Aorta (tissue), 5 donors: Measurements from ENCODE around the gene TENM4. TPM values are rescaled to one million over a fixed set of nuclear protein-coding genes. Genes with fewer than 3 reads are reported as not detected.
A peak's percentile ranks its signal among the peaks of the same experiment; 100 is the strongest.

Source experiments
- ATAC-seq: fragments of 200-7000 bp; cut with Tn5 transposase; one replicate; pipeline ENCODE4 v1.9.1; 2022; ENCODE audit warnings: moderate library complexity; ENCODE audit not compliant: low FRiP score
- DNase-seq, 2 donors: peaks; one replicate each; pipeline ENCODE4 v3.0.0-alpha.2; 2020
- H3K27ac ChIP-seq, 2 donors: one replicate each; pipeline ENCODE4 v1.5.1; 2013; ENCODE audit warnings: low read length in 2 of 2, mild to moderate bottlenecking in 2 of 2, moderate library complexity in 2 of 2, control low read depth in 1 of 2, inconsistent platforms in 1 of 2, low read depth in 1 of 2
- H3K27me3 ChIP-seq, 2 donors: one replicate each; pipeline ENCODE4 v1.6.1; 2013; ENCODE audit warnings: control low read depth in 1 of 2, low read length in 1 of 2, mild to moderate bottlenecking in 1 of 2, moderate library complexity in 1 of 2; ENCODE audit not compliant: insufficient read depth in 2 of 2, control insufficient read depth in 1 of 2
- H3K36me3 ChIP-seq, 2 donors: one replicate each; pipeline ENCODE4 v1.6.1; 2013; ENCODE audit warnings: control low read depth in 1 of 2, low read length in 1 of 2, mild to moderate bottlenecking in 1 of 2; ENCODE audit not compliant: insufficient read depth in 2 of 2, control insufficient read depth in 1 of 2
- H3K4me1 ChIP-seq, 2 donors: one replicate each; pipeline ENCODE4 v1.6.1; 2013; ENCODE audit warnings: low read length in 2 of 2, control low read depth in 1 of 2, mild to moderate bottlenecking in 1 of 2, moderate library complexity in 1 of 2; ENCODE audit not compliant: insufficient read depth in 2 of 2, control insufficient read depth in 1 of 2
- H3K4me3 ChIP-seq, 2 donors: one replicate each; pipeline ENCODE4 v1.5.1; 2013; ENCODE audit warnings: low read length in 2 of 2, control low read depth in 1 of 2, mild to moderate bottlenecking in 1 of 2
- H3K9me3 ChIP-seq: one replicate; pipeline ENCODE4 v1.6.1; 2013; ENCODE audit warnings: mild to moderate bottlenecking, low read length; ENCODE audit not compliant: control insufficient read depth
- WGBS, 2 donors: extraction: QIAGEN DNeasy Blood & Tissue Kit; methylation state at CpG; one replicate each; pipeline ENCODE4 v1.1.7; 2013; 5-methylcytosine and 5-hydroxymethylcytosine counted together
- intact Hi-C, 2 donors: fragments of 100-400 bp; cut with DNase I; formaldehyde crosslinking; loops; one replicate each; pipeline versions ENCODE4 v1.14.2 to v1.15.0; 2022
- polyA plus RNA-seq, 2 donors: library from polyadenylated mRNA; stranded (reverse); fragments of 200-250 nt; gene quantifications; one replicate each; pipeline ENCODE4 v1.2.3, GENCODE V29; 2013
- total RNA-seq, 2 donors: library from RNA; stranded (reverse); fragmentation: NEBNext Ultra II Directional; extraction: Animal tissue kit (Norgen Biotek cat#: 25700); gene quantifications; one replicate each; pipeline ENCODE4 v1.2.1, GENCODE V29; 2021
- donor health status: healthy with polysubstance abuse.
- donor health status: Bipolar disorder and iron deficiency.
- donor health status: DM: no; HTN: no; CAD: no.
- donor health status: DM: no; HTN: no; CAD: no.
- donor health status: DM: yes; HTN: yes; CAD: no.

TENM4 gene
- total and polyA plus RNA-seq, 4 donors = 0.20 to 9.1 (median 2.5) TPM

DNA sequence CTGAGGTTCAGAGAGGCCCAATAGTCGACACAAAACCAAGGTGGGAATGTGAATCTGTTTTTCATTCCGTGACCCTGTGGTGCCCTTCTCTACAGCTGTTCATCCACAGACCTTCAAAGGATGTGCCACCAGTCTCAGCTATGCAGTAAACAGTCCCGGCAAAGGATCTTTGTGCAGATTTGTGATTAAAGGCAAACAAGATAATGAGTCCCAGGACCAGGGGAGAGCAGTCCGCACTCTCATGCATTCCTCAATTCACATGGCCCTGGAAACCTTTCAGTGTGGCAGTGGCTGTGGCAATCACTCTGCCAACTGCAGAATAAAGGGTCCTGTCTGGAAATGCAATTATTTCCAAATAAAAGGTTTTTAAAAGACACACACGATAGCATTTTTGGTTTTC, 418.6 kb downstream of the TENM4 start:
- Histone ChIP-seq H3K4me1 (no peaks in the 10 kb centered on the region), H3K4me3 (no peak overlapping the region), H3K27me3 (no peaks in the 10 kb centered on the region), H3K36me3 (no peaks in the 10 kb centered on the region), H3K27ac (no peak overlapping the region), H3K9me3 (no peaks in the 10 kb centered on the region)
- 63 to 71% methylated on average over 5 of the region's 5 CpGs for WGBS, 2 donors
- ATAC-seq = no peak
- DNase-seq = no peak
- intact Hi-C loops = no loop called here

DNA sequence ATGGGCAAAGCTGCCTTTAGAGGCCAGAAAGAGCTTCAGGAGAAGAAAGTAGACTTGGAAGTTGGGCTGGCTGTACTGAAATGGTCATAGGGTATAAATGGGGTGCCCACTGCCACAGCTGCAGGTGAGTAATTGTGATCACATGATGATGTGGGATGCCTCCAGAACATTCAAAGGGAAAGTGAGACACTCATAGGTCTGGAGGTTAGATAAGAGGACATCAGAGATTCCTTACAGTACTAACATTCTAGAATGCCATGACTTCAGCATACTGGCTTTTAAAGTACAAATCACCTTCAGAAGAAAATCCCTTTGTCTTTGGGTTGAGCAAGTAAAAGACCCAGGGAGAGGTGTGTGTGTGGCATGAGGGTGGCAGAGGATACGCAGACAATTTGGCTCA, 419.2 kb downstream of the TENM4 start:
- ATAC-seq (no peak), DNase-seq (no peak)
- Histone ChIP-seq H3K27me3 (no peaks in the 10 kb centered on the region), H3K9me3 (no peaks in the 10 kb centered on the region), H3K4me3 (no peak overlapping the region), H3K27ac (no peak overlapping the region), H3K36me3 (no peaks in the 10 kb centered on the region), H3K4me1 (no peaks in the 10 kb centered on the region)
- intact Hi-C loops = no loop called here
- 99 to 100% methylated on average over 1 of the region's 1 CpG for WGBS, 2 donors

DNA sequence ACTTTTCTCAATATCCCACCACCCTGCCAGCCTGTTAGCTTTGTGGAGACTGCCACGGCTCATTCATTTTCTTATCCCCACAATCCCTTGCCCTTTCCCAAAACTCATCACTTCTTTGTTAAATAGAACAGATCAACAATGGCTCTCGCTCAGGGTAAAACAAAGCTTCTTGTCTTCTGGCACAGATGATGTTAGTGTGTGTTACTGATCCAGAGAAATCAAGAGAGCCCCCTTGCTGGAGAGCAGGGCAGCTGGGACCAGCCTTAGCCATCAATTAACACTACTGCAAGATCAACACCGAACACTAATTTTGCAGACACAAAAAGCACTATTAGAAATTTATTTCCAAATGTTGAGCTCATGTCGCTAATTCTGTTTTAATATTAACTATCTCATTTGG, 420.9 kb downstream of the TENM4 start:
- WGBS, 2 donors = 83 to 91% methylated on average over 4 of the region's 4 CpGs
- H3K9me3 ChIP-seq = no peaks in the 10 kb centered on the region
- no peaks in the 10 kb centered on the region for H3K36me3 ChIP-seq
- intact Hi-C loops = no loop called here
- H3K27me3 ChIP-seq = no peaks in the 10 kb centered on the region
- H3K27ac ChIP-seq = no peak overlapping the region
- no peak overlapping the region for H3K4me3 ChIP-seq
- no peak for ATAC-seq
- no peak for DNase-seq
- H3K4me1 ChIP-seq = no peaks in the 10 kb centered on the region

DNA sequence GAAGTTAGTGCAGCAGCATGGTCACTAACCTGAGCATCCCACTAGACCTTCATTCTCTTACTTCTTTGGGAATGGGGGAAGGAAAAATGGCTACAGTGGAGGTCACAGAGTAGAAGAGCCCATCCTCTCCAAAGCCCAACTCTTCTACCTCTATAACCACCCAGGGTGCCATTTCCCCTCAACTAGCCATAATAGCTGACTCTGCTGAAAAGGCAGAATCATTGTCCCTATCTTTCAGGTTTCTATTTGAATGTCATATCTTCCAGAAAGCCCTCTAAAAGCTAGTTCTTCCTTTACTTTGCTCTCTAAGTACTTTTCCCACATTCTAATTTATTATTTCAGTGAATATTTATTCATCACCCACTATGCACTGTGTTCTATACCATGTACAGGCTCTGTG, 421.6 kb downstream of the TENM4 start:
- Histone ChIP-seq H3K9me3 (no peaks in the 10 kb centered on the region), H3K4me1 (no peaks in the 10 kb centered on the region), H3K36me3 (no peaks in the 10 kb centered on the region), H3K27me3 (no peaks in the 10 kb centered on the region), H3K27ac (no peak overlapping the region), H3K4me3 (no peak overlapping the region)
- DNase-seq (no peak), ATAC-seq (no peak)
- intact Hi-C loops = no loop called here

DNA sequence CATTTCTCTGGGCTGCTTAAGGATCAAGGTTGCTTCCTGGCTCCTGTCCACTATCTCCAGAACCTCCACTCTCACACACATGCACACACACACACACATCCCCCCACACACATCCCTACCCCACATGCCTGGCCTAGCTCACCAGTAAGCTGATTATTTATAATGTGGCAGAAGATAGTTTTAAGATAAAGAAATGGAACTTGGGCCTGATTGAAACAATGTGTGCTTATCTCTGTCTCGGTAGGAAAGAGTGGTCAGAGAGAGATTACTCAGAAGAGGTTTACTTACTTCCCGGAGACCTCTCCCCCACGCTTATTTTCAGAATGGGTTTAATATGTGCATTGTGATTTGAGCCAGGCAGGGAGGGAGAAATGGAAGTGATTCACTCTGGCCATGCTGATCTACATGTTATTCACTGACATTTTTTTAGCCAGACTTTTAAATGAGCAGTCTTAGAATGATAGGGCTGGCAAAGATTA, 422.4 kb downstream of the TENM4 start:
- peak; percentile 70 for ATAC-seq
- no peaks in the 10 kb centered on the region for H3K36me3 ChIP-seq
- no peak for DNase-seq
- no peak overlapping the region for H3K4me3 ChIP-seq
- H3K4me1 ChIP-seq = no peaks in the 10 kb centered on the region
- H3K27me3 ChIP-seq = no peaks in the 10 kb centered on the region
- H3K9me3 ChIP-seq = no peaks in the 10 kb centered on the region
- WGBS, 2 donors = 28% methylated on average over 3 of the region's 3 CpGs
- H3K27ac ChIP-seq = no peak overlapping the region
- intact Hi-C loops = no loop called here

DNA sequence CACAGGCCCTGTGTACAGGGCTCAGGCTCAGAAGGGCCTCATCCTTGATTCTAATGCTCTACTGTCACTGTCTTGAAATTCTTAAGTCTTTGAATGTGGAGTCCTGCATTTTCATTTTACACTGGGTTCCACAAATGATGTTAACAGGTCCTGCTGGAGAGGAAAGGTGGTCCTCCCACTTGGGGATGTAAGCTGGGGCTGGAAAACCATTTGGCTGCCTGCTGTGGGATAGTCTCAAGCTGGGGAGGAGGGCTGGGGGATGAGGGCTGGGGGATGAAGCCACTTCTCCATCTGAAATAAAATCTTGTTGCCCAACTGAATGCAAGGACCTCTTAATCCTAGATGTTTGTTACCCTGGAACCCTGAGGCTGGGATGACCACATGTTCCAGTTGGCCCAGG, 423.0 kb downstream of the TENM4 start:
- H3K9me3 ChIP-seq = no peaks in the 10 kb centered on the region
- intact Hi-C loops = no loop called here
- DNase-seq (no peak), ATAC-seq (peak; percentile 8)
- H3K27me3 ChIP-seq = no peaks in the 10 kb centered on the region
- H3K36me3 ChIP-seq = no peaks in the 10 kb centered on the region
- H3K4me1 ChIP-seq = no peaks in the 10 kb centered on the region
- H3K27ac ChIP-seq = no peak overlapping the region
- H3K4me3 ChIP-seq = no peak overlapping the region

DNA sequence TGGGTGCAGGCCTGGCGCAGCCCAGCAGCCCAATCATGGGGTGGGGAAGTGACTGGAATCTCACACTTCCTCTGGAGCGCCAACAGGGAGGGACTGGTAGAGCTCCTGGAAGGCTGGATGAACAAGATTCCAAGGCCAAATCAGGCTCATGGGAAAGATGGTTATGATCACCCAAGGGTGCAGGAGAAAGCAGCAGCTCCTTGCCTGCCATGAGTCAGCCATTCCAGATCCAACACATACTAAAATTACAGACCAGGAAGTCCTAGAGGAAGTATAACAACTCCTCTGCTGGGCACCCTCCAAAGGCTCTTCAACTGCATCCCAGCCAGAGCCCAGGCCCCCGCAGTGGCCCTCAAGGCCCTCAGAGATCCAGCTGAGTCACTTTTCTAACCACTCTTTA, 427.3 kb downstream of the TENM4 start:
- DNase-seq = no peak
- WGBS, 2 donors = 92 to 94% methylated on average over 3 of the region's 3 CpGs
- Histone ChIP-seq H3K36me3 (no peaks in the 10 kb centered on the region), H3K4me1 (no peaks in the 10 kb centered on the region), H3K4me3 (no peak overlapping the region), H3K27ac (no peak overlapping the region), H3K9me3 (no peaks in the 10 kb centered on the region), H3K27me3 (no peaks in the 10 kb centered on the region)
- no peak for ATAC-seq
- intact Hi-C loops = no loop called here

DNA sequence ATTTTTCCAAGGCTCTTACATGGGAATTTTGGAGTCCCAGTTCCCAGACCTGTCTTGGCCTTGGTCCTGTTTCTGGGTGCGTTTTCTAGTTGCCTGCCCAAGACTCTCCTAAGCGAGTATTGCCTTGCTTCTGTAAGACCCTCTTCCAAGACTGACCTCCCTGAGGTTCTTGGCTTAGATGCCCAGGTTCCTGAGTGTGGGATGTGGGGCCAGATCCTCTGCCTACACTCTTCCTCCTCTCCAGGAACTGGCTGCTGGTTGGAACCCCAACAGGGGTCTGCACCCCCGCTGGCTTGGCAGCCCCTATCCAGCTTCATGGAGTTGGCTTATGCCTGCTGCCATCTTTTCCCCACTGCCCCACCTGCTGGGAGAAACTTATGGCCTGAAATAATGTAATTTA, 429.5 kb downstream of the TENM4 start:
- Histone ChIP-seq H3K4me1 (no peaks in the 10 kb centered on the region), H3K36me3 (no peaks in the 10 kb centered on the region), H3K4me3 (no peak overlapping the region), H3K27me3 (no peaks in the 10 kb centered on the region), H3K9me3 (no peaks in the 10 kb centered on the region), H3K27ac (no peak overlapping the region)
- ATAC-seq (no peak), DNase-seq (no peak)
- intact Hi-C loops = no loop called here
- WGBS, 2 donors = 89% methylated on average over 3 of the region's 3 CpGs

DNA sequence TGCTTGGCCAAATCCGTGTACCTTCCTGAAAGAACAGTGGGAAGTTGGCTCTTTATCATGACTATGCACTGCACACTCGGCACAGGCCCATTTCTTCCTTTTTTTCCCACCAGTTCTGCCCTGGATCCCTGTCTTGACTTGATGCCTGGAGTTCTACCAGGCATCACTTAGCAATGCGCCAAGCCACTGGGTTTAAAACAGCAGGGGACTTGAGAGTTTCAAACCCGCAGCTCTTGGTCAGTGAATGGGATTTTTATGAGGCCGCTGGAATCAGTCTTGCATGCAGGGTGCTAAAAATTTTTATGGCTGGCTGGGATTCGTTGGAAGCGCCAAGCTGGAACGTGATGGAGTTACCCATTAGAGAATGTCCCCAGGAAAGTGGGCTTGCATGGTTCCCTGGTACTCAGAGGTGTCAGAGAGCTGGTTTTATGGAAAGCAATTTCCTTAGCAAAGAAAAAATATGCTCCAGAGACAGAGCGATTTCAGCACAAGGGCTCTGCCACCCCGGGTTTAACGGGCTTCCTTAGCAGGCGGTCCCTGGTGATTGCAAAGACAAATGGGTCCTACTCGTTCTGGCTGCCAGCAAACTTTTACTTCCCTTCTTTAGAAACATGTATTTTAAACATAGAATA, 432.9 kb downstream of the TENM4 start:
- H3K9me3 ChIP-seq = no peaks in the 10 kb centered on the region
- H3K36me3 ChIP-seq = no peaks in the 10 kb centered on the region
- H3K27ac ChIP-seq = no peak overlapping the region
- no peaks in the 10 kb centered on the region for H3K4me1 ChIP-seq
- DNase-seq = no peak
- H3K4me3 ChIP-seq = no peak overlapping the region
- H3K27me3 ChIP-seq = no peaks in the 10 kb centered on the region
- 34 to 44% methylated on average over 13 of the region's 13 CpGs for WGBS, 2 donors
- ATAC-seq = peak; percentile 26
- intact Hi-C loops = no loop called here
